OCI-LY1 (cell line): Measurements from ENCODE around the gene TET3.

Experiments used
- H2AFZ ChIP-seq: fragments of 200-600 bp; sonication (generic), shearing (Covaris generic); 2 replicates; pipeline ENCODE4 v1.6.0; 2014; ENCODE audit warnings: antibody characterized with exemption, mild to moderate bottlenecking, low read length
- H3F3A ChIP-seq: fragments of 200-600 bp; sonication (generic), shearing (Covaris generic); 2 replicates; pipeline ENCODE4 v1.6.0; 2014; ENCODE audit warnings: mild to moderate bottlenecking, antibody characterized with exemption, low read length, moderate library complexity; ENCODE audit not compliant: insufficient read depth
- H3K27ac ChIP-seq: fragments of 200-600 bp; sonication (generic); 2 replicates; pipeline ENCODE4 v1.5.1; 2014; ENCODE audit warnings: low read length, mixed run types, mild to moderate bottlenecking, low read depth; ENCODE audit not compliant: poor library complexity, severe bottlenecking
- H3K27me3 ChIP-seq: fragments of 200-600 bp; sonication (generic); 2 replicates; pipeline ENCODE4 v1.6.0; 2014; ENCODE audit warnings: antibody characterized with exemption, mild to moderate bottlenecking, low read length, moderate library complexity; ENCODE audit not compliant: insufficient read depth
- H3K36me3 ChIP-seq: fragments of 200-600 bp; sonication (generic); 2 replicates; pipeline ENCODE4 v1.6.1; 2014; ENCODE audit warnings: mild to moderate bottlenecking, antibody characterized with exemption, low read length, moderate library complexity, mixed read lengths; ENCODE audit not compliant: insufficient read depth
- H3K4me1 ChIP-seq: fragments of 200-600 bp; sonication (generic); 2 replicates; pipeline ENCODE4 v1.5.1; 2014; ENCODE audit warnings: mild to moderate bottlenecking, low read length, moderate library complexity; ENCODE audit not compliant: insufficient read depth, severe bottlenecking
- H3K4me2 ChIP-seq: fragments of 200-600 bp; sonication (generic), shearing (Covaris generic); 2 replicates; pipeline ENCODE4 v1.6.1; 2014; ENCODE audit warnings: low read length
- H3K4me3 ChIP-seq: fragments of 200-600 bp; sonication (generic); 2 replicates; pipeline ENCODE4 v1.5.1; 2014; ENCODE audit warnings: low read length, low read depth, mild to moderate bottlenecking, mixed read lengths; ENCODE audit not compliant: poor library complexity, severe bottlenecking
- H3K79me2 ChIP-seq: fragments of 200-600 bp; shearing (Covaris generic); 2 replicates; pipeline ENCODE4 v1.6.1; 2016; ENCODE audit warnings: mixed run types, low read length, mixed read lengths; ENCODE audit not compliant: insufficient read depth
- H3K9ac ChIP-seq: fragments of 200-600 bp; sonication (generic), shearing (Covaris generic); 2 replicates; pipeline ENCODE4 v1.6.1; 2014; ENCODE audit warnings: mild to moderate bottlenecking, low read length, mixed read lengths
- H3K9me2 ChIP-seq: fragments of 200-600 bp; sonication (generic), shearing (Covaris generic); 2 replicates; pipeline ENCODE4 v1.6.1; 2014; ENCODE audit warnings: low read depth, mild to moderate bottlenecking, low read length, mixed read lengths
- H3K9me3 ChIP-seq: fragments of 200-600 bp; shearing (Covaris generic); 2 replicates; pipeline ENCODE4 v1.6.1; 2014; ENCODE audit warnings: low read length, mixed read lengths
- H4K20me1 ChIP-seq: fragments of 200-600 bp; sonication (generic), shearing (Covaris generic); 2 replicates; pipeline ENCODE4 v1.6.0; 2016; ENCODE audit warnings: mild to moderate bottlenecking, low read length; ENCODE audit not compliant: insufficient read depth
- CTCF ChIP-seq: fragments of 200-600 bp; sonication (generic), shearing (Covaris generic); IDR thresholded peaks from 2 replicates; pipeline ENCODE4 v1.5.1; 2017; ENCODE audit warnings: mild to moderate bottlenecking, antibody characterized with exemption, low read length, moderate library complexity, mixed read lengths
- EZH2 ChIP-seq: fragments of 200-600 bp; sonication (generic), shearing (Covaris generic); IDR thresholded peaks from 2 replicates; pipeline ENCODE4 v1.8.0; 2017; ENCODE audit warnings: borderline replicate concordance, mixed run types, mild to moderate bottlenecking, antibody characterized with exemption, low read length, moderate library complexity, mixed read lengths

The TET3 gene

GRCh38 chr2:73984203-73984921 lies at the start of gene TET3:
TSS of gene TET3 (plus strand) at chr2:73984910. CDS start at chr2:73986404, 1,494 bp downstream.
- Histone ChIP-seq H3K4me1 (peaks cover 63% of the 10 kb centered on the region), H3K9ac (peak within 1 kb of the TSS; percentile 80), H3F3A (peaks cover 6% of the 10 kb centered on the region), H3K4me2 (peak within 1 kb of the TSS; percentile 80), H4K20me1 (no peaks in the 10 kb centered on the region), H3K27ac (peak within 1 kb of the TSS; percentile 21), H2AFZ (no peak within 1 kb of the TSS; the same call in 1 of the 2 replicates), H3K79me2 (no peaks in the 10 kb centered on the region), H3K4me3 (peak within 1 kb of the TSS; percentile 67), H3K36me3 (peaks cover 25% of the 10 kb centered on the region), H3K9me3 (no peaks in the 10 kb centered on the region), H3K9me2 (no peaks in the 10 kb centered on the region), H3K27me3 (no peaks in the 10 kb centered on the region; the same call in 1 of the 2 replicates)
- TF ChIP-seq EZH2 (no peak), CTCF (no peak)

- peaks cover 31% of the 10 kb centered on the region for H3K79me2 ChIP-seq
- H3K27ac ChIP-seq, result no peak overlapping the region
- H3K9me2 ChIP-seq, result no peaks in the 10 kb centered on the region
- H3K4me2 ChIP-seq, result no peak overlapping the region
- H3K36me3 ChIP-seq, result peaks cover 80% of the 10 kb centered on the region
- no peaks in the 10 kb centered on the region for H3F3A ChIP-seq
- no peak overlapping the region for H3K9ac ChIP-seq
- no peak overlapping the region for H2AFZ ChIP-seq
- no peaks in the 10 kb centered on the region for H3K9me3 ChIP-seq
- TF ChIP-seq CTCF, result no peak
- no peak for TF ChIP-seq EZH2
- no peaks in the 10 kb centered on the region for H3K27me3 ChIP-seq
- H3K4me1 ChIP-seq, result no peaks in the 10 kb centered on the region
- H4K20me1 ChIP-seq, result no peaks in the 10 kb centered on the region
- H3K4me3 ChIP-seq, result no peak overlapping the region
These were observed 49.1 kb upstream of the TET3 start for GRCh38 chr2:73935641-73936040.

GRCh38 chr2:73937103-73937885 lies 47.4 kb upstream of the TET3 start:
- Histone ChIP-seq H3F3A (no peaks in the 10 kb centered on the region), H3K9me3 (no peaks in the 10 kb centered on the region), H3K36me3 (peaks cover 73% of the 10 kb centered on the region), H3K9me2 (no peaks in the 10 kb centered on the region), H3K79me2 (peaks cover 33% of the 10 kb centered on the region), H3K4me2 (no peak overlapping the region), H3K9ac (no peak overlapping the region), H3K27ac (no peak overlapping the region), H2AFZ (no peak overlapping the region), H3K4me1 (no peaks in the 10 kb centered on the region), H4K20me1 (no peaks in the 10 kb centered on the region), H3K27me3 (no peaks in the 10 kb centered on the region), H3K4me3 (no peak overlapping the region)
- TF ChIP-seq CTCF (no peak), EZH2 (no peak)
